GM21717 (cell line): ENCODE results near the gene CHRNA9.
A peak's percentile ranks its signal among the peaks of the same experiment; 100 is the strongest.
"Not testable (repeated sequence)": the region's sequence is repeated elsewhere in the genome, so short reads cannot be mapped to it uniquely, and the experiment has no call there.

Experiments used
- ATAC-seq: cut with Tn5 transposase; IDR thresholded peaks from one replicate; pipeline ENCODE4 v1.9.1; 2021; ENCODE audit warnings: mild to moderate bottlenecking, moderate library complexity; ENCODE audit not compliant: unreplicated experiment

The CHRNA9 gene

GRCh38 chr4:40334591-40335524, at the start of gene CHRNA9:
TSS of gene CHRNA9 (plus strand) at chr4:40335333. CDS start at chr4:40335468, 135 bp downstream.
- no peak for ATAC-seq

- no peak for ATAC-seq
Observed at GRCh38 chr4:40285692-40286091, 49.4 kb upstream of the CHRNA9 start.

DNA sequence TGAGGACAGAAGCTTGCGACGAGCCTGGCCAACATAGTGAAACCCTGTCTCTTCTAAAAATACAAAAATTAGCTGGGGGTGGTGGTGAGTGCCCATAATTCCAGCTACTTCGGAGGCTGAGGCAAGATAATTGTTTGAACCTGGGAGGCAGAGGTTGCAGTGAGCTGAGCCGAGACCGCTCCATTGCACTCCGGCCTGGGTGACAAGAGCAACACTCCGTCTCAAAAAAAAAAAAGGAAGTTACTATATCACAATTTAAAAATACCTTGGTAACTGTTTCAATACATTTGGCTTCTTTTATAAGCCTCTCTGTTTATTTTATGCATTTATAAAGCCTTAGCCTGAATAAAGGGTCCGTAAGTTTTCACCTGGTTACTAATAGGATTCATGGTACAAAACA, 46.6 kb upstream of the CHRNA9 start:
- no peak for ATAC-seq

- ATAC-seq: no peak
Observed at GRCh38 chr4:40289366-40290188, 45.6 kb upstream of the CHRNA9 start.

DNA sequence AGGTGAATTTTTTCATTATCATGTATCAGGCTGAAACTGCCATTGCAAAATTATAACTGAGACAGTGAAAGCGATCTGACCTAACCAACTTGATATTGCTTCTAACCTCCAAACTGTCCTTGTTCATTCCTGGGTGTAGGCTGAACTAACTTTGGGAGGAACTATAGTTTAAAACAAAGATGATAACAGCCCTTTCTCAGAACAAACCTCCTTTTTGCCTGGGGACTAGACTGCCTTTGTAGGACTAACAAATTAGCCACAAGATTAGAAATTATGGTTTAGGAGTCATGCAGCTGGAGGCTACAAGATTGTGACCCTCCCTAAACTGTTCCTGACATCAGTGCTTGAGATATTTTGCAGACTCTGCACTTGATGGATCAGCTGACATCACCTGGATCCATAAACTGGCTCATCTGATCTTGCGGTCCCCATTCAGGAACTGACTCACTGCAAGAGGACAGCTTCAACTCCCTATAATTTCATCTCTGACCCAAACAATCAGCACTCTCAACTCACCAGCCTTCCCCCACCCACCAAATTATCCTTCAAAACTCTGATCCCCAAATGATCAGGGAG, 44.4 kb upstream of the CHRNA9 start:
- ATAC-seq: not testable (repeated sequence)

DNA sequence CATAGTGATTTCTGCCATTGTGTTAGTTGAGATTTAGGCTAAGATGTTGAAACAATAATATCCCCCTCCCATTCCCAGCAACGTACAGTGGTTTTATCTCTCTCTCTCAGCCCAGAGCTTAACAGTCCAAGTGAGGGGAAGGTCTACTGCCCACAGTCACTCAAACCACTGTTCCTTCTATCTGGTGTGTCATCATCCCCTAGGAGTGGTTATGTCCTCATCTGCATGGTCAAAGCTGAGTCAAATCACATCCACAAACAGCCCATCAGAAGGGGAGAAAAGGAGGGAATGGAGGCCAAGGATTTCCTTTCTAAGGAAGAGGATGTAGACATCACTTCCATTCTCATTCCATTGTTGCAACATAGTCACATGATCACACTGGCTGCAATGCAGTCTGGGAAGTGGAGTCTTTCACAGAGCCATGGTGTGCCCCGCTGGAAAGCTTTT, 42.8 kb upstream of the CHRNA9 start:
- ATAC-seq: no peak

DNA sequence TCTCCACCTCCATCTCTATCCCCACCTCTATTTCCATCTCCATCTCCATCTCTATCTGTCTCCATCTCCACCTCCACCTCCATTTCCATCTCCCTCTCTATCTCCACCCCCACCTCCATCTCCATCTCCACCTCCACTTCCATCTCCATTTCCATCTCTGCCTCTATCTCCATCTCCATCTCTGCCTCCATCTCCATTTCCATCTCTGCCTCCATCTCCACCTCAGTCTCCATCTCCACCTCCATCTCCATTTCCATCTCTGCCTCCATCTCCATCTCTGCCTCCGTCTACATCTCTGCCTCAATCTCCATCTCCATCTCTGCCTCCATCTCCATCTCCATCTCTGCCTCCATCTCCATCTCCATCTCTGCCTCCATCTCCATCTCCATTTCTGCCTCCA, 40.8 kb upstream of the CHRNA9 start:
- ATAC-seq: no peak

DNA sequence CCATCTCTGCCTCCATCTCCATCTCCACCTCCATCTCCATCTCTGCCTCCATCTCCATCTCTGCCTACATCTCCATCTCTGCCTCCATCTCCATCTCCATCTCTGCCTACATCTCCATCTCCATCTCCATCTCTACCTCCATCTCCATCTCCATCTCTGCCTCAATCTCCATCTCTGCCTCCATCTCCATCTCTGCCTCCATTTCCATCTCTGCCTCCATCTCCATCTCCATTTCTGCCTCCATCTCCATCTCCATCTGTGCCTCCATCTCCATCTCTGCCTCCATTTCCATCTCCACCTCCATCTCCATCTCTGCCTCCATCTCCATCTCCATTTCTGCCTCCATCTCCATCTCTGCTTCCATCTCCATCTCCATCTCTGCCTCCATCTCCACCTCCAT, 40.1 kb upstream of the CHRNA9 start:
- ATAC-seq: not testable (repeated sequence)

GRCh38 chr4:40295572-40295971, 39.6 kb upstream of the CHRNA9 start:
- ATAC-seq: no peak

- no peak for ATAC-seq
Observed at GRCh38 chr4:40299126-40299525, 36.0 kb upstream of the CHRNA9 start.

- ATAC-seq: no peak
Observed at GRCh38 chr4:40299811-40300292, 35.3 kb upstream of the CHRNA9 start.

DNA sequence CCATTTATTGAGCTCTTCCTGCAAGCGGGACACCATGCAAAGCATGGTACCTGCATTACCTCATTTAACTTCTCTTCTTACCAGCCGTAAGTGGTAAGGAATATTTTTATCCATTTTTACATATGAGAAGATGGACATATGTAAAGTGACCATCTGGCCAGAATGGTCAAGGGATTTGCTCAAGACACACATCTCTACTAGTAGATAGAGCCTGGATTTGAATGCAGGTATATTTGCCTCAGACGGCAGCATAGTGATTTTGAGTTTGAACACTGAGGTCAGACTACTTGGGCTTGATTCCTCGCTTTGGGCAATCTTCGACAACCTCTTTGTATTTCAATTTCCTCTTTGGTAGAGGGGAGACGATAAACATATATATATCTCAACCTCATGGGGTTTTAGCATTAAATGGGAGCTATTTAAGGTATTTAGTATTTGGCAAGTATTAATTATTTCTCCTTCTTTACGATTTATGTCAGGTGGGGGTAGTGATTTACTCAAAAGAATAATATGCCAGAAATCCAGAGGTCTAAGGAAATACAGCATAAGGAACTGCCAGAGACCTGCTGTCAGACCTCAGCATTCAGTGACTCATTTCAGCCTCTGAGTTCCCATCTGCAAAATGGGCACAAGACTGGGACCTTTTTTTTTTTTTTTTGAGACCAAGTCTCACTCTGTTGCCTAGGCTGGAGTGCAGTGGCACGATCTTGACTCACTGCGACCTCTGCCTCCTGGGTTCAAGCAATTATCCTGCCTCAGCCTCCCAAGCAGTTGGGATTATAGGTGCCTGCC, 34.6 kb upstream of the CHRNA9 start:
- ATAC-seq: no peak

GRCh38 chr4:40301603-40302002, 33.5 kb upstream of the CHRNA9 start:
- ATAC-seq: peak; percentile 71

GRCh38 chr4:40303751-40304150, 31.4 kb upstream of the CHRNA9 start:
- no peak for ATAC-seq

- ATAC-seq: peak; percentile 34
Observed at GRCh38 chr4:40305328-40306170, 29.6 kb upstream of the CHRNA9 start.

DNA sequence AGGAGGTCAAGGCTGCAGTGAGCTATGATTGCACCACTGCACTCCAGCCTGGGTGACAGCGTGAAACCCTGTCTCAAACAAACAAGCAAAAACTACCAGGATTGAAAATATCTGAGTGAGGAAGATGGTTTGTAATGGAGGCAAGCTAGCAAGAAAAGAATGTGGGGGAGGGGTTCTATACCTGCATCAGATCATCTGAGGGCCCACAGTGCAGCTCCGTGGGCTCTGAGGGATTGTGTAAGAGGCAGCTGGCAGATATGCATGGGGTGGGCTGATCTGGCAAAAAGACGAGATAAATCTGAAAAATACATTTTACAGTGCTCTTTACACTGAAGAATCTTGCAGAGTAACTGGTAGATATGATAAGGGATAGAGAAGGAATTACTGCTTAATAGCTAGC, 28.9 kb upstream of the CHRNA9 start:
- ATAC-seq: no peak

GRCh38 chr4:40306976-40307375, 28.2 kb upstream of the CHRNA9 start:
- no peak for ATAC-seq

GRCh38 chr4:40307627-40308497, 27.3 kb upstream of the CHRNA9 start:
- no peak for ATAC-seq
